IPS-NIHi7 (cell line): ENCODE measurements around the gene NUTF2.

ENCODE experiments used
- DNase-seq: peaks from one replicate; pipeline ENCODE4 v3.0.0; 2012; ENCODE audit warnings: mixed read lengths; ENCODE audit errors: extremely low spot score

The NUTF2 gene

GRCh38 chr16:67837811-67838210 lies 8.9 kb upstream of the NUTF2 start:
- no peak for DNase-seq

DNA sequence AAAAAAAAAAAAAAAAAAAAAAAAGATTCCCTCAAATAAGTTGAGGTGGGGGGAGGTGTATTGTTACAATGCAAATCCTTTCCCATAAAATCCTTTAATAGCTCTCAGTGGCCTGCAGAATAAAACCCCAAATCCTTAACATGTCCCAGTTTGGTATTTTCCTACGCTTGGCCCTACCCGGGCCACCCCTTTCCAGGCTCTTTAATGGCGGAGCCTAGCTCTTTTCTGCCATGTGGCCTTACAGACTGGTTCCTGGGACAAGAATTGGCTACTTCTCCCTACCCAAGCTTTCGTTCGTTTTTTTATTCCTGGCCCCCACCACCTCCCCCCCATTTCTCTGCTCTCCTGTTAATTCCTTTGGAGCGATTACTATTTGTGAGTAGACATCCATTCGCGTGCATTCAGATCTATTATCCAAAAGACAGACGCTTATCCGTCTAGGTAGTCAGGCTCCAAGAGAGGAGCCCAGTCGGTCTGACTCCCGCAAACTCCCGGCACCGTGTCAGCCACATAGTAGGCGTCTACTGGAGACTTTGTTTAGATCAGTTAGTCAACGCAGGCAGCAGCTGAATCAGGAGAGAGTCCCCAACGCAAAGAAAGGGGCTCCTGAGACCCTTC lies 5.4 kb upstream of the NUTF2 start:
- DNase-seq = no peak

- DNase-seq = peak; percentile 92
These were observed 4.8 kb upstream of the NUTF2 start, which contains the start of gene THAP11 for GRCh38 chr16:67841816-67842508. Gene THAP11 (plus strand): TSS chr16:67842320. CDS start chr16:67842555, 235 bp downstream.

DNA sequence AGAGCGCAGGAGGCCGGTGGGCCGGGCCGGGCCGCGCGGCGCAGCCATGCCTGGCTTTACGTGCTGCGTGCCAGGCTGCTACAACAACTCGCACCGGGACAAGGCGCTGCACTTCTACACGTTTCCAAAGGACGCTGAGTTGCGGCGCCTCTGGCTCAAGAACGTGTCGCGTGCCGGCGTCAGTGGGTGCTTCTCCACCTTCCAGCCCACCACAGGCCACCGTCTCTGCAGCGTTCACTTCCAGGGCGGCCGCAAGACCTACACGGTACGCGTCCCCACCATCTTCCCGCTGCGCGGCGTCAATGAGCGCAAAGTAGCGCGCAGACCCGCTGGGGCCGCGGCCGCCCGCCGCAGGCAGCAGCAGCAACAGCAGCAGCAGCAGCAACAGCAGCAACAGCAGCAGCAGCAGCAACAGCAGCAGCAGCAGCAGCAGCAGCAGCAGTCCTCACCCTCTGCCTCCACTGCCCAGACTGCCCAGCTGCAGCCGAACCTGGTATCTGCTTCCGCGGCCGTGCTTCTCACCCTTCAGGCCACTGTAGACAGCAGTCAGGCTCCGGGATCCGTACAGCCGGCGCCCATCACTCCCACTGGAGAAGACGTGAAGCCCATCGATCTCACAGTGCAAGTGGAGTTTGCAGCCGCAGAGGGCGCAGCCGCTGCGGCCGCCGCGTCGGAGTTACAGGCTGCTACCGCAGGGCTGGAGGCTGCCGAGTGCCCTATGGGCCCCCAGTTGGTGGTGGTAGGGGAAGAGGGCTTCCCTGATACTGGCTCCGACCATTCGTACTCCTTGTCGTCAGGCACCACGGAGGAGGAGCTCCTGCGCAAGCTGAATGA lies 4.0 kb upstream of the NUTF2 start:
- peak; percentile 39 for DNase-seq

GRCh38 chr16:67843343-67843765 lies 3.4 kb upstream of the NUTF2 start:
- no peak for DNase-seq

DNA sequence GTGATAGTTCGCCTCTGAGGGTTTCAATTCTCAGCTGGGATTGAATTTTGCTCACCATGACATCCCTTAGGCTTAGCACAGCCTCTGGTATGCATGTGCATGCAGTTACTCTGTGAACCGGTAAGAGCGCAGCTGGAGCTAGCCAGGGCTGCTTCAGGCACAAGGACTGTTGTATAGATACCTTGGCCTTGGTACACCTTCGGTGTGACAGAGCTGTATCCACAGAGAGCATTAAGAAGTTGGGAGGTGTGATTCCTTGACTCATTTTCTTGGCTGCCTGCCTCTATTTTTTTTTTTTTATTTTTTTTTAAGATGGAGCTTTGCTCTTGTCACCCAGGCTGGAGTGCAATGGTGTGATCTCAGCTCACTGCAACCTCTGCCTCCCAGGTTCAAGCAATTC lies 2.2 kb upstream of the NUTF2 start:
- DNase-seq = no peak

- DNase-seq = no peak
These were observed 1.3 kb upstream of the NUTF2 start for GRCh38 chr16:67845291-67846062.

GRCh38 chr16:67846063-67846319 lies 742 bp upstream of the NUTF2 start:
- no peak for DNase-seq

DNA sequence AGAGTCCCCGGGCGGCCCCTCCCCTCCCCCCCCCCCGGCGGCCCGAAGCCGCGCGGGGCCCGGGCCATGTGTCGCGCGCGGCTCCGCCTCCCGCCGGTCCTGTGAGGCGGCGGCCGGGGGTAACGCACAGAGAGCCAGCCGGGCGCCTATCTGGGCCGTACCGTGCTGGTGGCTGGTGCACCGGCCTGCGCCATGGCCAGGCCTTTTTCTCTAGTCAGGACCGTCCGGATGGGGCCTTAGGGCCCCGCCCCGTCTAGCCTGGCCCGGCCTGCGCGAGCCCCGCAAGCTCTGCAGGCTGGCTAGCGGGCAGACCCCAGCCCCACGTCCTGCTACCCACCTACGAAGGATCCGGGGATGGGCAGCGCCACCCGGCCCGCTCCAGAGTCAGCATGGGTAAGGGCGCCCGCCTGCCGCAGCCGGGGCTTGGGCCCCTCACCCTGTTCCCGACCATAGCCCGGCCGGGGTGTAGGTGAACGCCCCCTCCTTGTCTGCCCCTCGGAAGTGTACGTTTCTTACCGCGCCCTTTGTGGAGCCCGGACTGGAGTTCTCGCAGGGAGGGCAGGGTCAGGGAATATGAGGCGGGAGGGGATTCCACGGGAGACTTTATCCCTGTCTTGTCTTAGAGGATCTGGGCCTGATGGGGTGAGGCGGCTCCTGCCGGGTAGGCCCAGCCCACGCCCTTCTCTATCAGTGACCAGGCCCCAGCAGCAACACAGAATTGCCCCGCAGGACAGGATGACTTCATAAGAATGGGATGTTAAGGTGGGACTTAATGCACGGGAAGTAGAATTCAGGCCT lies 530 bp downstream of the NUTF2 start, which contains the start of gene CENPT:
Gene CENPT (minus strand): TSS at position 630 of the 798 bp plus-strand sequence. CDS start 13,834 bp downstream, outside the sequence.
- DNase-seq = no peak

GRCh38 chr16:67848118-67848517 lies 1.4 kb downstream of the NUTF2 start:
- DNase-seq = no peak

DNA sequence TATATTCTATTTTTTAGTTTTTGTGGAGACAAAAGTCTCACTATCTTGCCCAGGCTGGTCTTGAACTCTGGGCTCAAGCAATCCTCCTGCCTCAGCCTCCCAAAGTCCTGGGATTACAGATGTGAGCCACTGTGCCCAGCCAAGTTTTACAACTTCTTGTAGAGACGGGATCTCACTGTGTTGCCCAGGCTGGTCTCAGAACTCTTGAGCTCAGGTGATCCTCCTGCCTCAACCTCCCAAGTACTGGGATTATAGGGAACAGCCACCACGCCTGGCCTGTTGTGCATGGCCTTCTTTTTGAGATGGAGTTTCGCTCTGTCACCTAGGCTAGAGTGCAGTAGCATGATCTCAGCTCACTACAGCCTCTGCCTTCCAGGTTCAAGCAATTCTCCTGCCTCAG lies 6.9 kb downstream of the NUTF2 start:
- no peak for DNase-seq

- DNase-seq = no peak
These were observed 9.1 kb downstream of the NUTF2 start for GRCh38 chr16:67855789-67856188.

DNA sequence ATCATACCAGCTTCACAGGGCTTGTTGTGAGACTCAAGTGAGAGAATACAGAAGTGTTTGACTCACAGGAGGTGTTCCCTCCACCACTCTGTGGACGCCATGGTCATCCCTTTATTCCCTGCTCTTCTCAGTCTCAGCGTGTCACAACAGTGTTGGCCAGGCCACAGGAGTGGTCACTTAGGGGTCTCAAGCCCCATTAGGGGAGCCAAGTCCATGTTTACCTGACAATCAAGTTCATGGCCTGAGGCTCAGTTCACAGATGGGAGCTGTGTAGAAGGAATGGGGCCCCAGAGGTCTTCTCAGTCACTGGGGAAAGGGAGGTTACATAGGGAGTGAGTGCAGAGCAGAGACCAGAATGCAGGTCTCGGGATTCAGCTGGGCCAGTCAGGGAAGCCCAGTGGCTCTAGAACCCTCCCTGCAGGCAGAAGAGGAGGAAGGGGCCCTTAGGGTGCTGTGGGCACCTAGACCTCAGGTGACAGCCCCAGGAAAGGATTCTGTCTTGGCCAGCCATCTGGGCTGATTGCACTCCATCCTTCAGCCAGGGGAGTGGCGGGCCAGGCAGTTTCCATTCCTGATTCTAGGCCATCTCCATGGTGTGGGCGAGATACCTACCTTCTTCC lies 10.3 kb downstream of the NUTF2 start:
- no peak for DNase-seq

DNA sequence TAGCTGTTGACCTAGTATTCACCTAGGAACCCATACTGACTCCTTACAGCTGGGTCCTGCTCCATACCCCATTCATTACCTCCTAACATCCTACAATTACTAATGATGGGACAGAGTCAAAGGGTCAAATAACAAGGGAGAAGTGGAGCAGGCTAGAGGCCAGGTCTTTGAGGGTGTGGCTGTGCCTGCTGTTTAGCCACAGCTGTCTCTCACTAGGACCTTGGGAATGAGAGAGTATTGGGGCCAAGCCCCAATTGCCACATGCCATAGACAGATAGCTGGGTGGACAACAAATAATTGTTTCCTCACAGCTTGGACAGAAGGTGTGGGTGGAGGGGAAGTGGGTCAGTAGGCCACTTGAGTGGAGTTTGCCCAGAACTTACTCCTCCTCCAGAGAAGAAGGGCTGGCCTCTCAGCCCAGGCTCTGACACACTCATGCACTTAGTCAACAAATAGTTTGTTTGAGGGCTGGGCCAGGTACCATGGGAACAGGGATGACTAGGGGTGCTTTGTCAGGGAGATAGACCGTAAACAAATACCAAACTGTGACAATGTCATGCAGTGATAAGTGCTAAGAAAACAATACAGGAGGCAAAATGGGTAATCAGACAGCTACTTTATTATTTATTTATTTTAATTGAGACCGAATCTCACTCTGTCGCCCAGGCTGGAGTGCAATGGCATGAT lies 11.0 kb downstream of the NUTF2 start:
- DNase-seq = peak; percentile 74

GRCh38 chr16:67858500-67858899 lies 11.8 kb downstream of the NUTF2 start:
- no peak for DNase-seq

- no peak for DNase-seq
These were observed 14.1 kb downstream of the NUTF2 start for GRCh38 chr16:67860589-67861398.

DNA sequence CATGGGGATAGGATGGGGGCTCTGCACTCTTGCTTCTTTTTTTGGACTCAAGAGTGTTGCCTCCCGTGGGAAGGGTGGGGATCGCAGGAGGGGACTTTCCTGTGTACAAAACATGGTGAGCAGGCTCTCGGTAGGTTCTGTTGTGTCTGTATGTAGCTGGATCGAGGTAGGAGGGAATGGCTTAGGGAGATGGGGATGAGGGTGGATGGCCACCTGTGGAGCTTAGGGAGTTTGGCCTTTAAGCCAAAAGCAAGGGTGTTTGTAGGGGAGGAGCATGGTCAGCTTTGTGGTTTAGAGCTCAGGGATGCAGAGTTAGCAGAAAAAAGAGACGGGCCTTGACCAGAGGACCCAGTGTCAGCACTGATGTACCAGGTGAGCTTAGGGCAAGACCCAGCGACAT lies 15.1 kb downstream of the NUTF2 start:
- DNase-seq = no peak

- no peak for DNase-seq
These were observed 16.2 kb downstream of the NUTF2 start for GRCh38 chr16:67862623-67863583.
